HG02943 (cell line): ENCODE measurements around the gene SH3BP1.
"Not testable (repeated sequence)": the region's sequence is repeated elsewhere in the genome, so short reads cannot be mapped to it uniquely, and the experiment has no call there.

Experiments
- ATAC-seq: cut with Tn5 transposase; IDR thresholded peaks from one replicate; pipeline ENCODE4 v1.9.1; 2021; ENCODE audit warnings: mild to moderate bottlenecking, low read depth, moderate library complexity; ENCODE audit not compliant: unreplicated experiment

The SH3BP1 gene

GRCh38 chr22:37639070-37639760 lies at the start of gene SH3BP1:
SH3BP1 (plus strand) TSS chr22:37639669; CDS start chr22:37639788, 119 bp downstream.
- ATAC-seq = no peak

- ATAC-seq = not testable (repeated sequence)
Measured at GRCh38 chr22:37591081-37591480, 48.4 kb upstream of the SH3BP1 start.

GRCh38 chr22:37591823-37592404 lies 47.6 kb upstream of the SH3BP1 start:
- no peak for ATAC-seq

GRCh38 chr22:37594237-37594636 lies 45.2 kb upstream of the SH3BP1 start:
- ATAC-seq = no peak

- no peak for ATAC-seq
Measured at GRCh38 chr22:37599153-37599552, 40.3 kb upstream of the SH3BP1 start.

- no peak for ATAC-seq
Measured at GRCh38 chr22:37601203-37601539, 38.3 kb upstream of the SH3BP1 start.

GRCh38 chr22:37601540-37602442 lies 37.7 kb upstream of the SH3BP1 start:
- ATAC-seq = no peak

GRCh38 chr22:37602546-37603277 lies 36.8 kb upstream of the SH3BP1 start:
- not testable (repeated sequence) for ATAC-seq

- ATAC-seq = no peak
Measured at GRCh38 chr22:37604074-37604473, 35.4 kb upstream of the SH3BP1 start.

GRCh38 chr22:37604875-37605274 lies 34.6 kb upstream of the SH3BP1 start:
- no peak for ATAC-seq

GRCh38 chr22:37607010-37607934 lies 32.2 kb upstream of the SH3BP1 start:
- no peak for ATAC-seq

- ATAC-seq = no peak
Measured at GRCh38 chr22:37607935-37608476, 31.5 kb upstream of the SH3BP1 start.

- peak; percentile 78 for ATAC-seq
Measured at GRCh38 chr22:37608477-37609239, 30.8 kb upstream of the SH3BP1 start, which contains the start of gene GGA1. GGA1 (plus strand) TSS chr22:37608834; CDS start chr22:37608861, 27 bp downstream.

- no peak for ATAC-seq
Measured at GRCh38 chr22:37609240-37610152, 30.0 kb upstream of the SH3BP1 start.

- not testable (repeated sequence) for ATAC-seq
Measured at GRCh38 chr22:37610153-37610475, 29.4 kb upstream of the SH3BP1 start.

GRCh38 chr22:37610480-37611129 lies 28.9 kb upstream of the SH3BP1 start:
- ATAC-seq = no peak

GRCh38 chr22:37611207-37611606 lies 28.3 kb upstream of the SH3BP1 start:
- ATAC-seq = no peak
